GM12865 (cell line): ENCODE results near the gene DACT2.

ENCODE experiments used
- DNase-seq: peaks from one replicate; pipeline ENCODE4 v3.0.0; 2010; ENCODE audit warnings: low read depth
- H3K4me3 ChIP-seq: 2 replicates; pipeline ENCODE4 v1.5.1; 2011; ENCODE audit warnings: mild to moderate bottlenecking, low read depth, low read length, control low read depth
- TF ChIP-seq, protein P1 (sequence below): IDR thresholded peaks from 2 replicates; pipeline ENCODE4 v1.5.1; 2011; ENCODE audit warnings: low read length, control low read depth, low read depth, inconsistent platforms; ENCODE audit not compliant: insufficient read depth; ENCODE audit errors: missing control alignments

The DACT2 gene

DNA sequence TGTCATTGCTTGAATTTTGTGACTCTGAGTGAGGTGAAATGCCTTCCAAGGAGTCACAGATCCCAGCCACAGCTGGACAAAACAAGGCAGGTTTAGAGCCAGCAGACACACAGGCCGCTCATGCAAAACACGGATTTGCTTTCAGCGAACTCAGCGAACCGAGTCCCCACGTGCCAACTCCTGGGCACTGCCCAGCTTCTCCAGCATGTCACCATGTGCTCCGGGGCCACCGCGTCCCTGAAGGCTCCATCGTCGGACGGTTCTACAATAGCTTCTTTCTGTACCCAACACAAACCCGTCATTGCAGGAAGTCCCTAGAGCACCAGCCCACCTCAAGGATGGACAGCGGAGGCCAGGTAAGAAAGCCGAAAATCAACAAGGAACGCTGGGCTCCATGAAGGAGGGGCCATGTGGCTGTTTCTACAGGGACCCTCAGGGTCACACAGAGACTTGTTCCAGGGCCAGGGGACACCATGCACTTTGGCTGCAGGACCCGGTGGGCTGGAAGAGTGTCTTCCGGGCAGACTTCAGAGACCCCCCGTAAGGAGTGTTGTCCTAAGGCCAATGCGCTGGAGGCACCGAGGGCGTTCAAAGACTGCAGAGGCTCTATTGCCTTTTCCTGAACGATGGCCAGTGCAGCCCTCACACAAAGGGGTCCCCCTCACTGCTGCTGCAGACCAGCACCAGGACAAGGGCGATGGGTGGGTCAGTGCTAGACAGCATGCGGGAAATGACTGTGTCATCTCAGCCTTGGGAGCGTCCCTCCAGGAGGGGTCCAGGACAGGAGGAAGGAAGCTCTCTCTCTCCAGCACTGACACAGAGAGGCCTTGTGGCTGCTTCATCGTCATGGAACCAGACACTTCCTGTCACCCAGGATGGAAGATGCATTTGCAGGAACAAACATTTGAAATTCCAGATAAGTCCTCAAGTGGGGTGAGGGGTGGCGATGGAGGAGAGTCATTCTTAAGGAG lies 19.8 kb downstream of the DACT2 start:
- no peak overlapping the region for H3K4me3 ChIP-seq
- TF ChIP-seq, protein P1, sequence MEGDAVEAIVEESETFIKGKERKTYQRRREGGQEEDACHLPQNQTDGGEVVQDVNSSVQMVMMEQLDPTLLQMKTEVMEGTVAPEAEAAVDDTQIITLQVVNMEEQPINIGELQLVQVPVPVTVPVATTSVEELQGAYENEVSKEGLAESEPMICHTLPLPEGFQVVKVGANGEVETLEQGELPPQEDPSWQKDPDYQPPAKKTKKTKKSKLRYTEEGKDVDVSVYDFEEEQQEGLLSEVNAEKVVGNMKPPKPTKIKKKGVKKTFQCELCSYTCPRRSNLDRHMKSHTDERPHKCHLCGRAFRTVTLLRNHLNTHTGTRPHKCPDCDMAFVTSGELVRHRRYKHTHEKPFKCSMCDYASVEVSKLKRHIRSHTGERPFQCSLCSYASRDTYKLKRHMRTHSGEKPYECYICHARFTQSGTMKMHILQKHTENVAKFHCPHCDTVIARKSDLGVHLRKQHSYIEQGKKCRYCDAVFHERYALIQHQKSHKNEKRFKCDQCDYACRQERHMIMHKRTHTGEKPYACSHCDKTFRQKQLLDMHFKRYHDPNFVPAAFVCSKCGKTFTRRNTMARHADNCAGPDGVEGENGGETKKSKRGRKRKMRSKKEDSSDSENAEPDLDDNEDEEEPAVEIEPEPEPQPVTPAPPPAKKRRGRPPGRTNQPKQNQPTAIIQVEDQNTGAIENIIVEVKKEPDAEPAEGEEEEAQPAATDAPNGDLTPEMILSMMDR: no peak
- no peak for DNase-seq

DNA sequence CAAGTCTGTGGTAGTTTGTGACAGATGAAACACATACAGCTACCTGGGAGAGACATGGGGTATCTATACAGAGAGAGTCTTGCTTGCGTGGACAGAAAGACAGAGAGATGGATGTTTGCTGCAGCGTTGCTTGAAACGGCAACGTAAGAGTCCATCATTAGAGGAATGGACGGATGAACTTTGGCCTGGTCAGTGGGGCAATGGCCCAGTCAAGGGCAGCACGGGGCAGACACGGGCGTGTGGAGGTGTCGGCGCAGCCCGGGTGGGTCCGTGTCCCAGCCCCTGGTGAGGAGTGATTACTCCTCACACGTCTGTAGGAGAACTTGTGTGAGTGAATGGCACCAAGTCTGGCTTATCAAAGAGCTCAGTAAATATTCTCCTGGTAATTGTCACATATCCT lies 21.9 kb downstream of the DACT2 start:
- no peak overlapping the region for H3K4me3 ChIP-seq
- TF ChIP-seq, protein P1: no peak
- DNase-seq: no peak

DNA sequence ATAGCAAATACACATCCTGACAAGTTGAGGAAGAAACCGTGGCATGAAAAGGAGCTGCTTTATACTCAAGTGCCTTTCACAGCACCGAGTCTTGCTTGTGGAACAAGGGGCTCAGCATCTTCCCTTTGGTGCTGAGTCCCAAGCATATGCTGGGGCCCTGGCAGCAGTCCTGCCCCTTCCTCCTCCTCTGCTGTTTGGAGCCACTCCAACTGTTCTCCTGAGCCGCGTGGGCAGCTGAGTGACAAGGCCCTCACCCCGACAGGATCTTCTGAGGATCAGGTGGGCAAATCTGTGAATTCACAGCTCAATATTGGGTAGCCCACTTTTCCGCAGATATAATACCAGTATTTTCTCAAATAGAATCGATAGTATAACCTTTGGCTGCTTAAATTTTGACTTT lies 24.7 kb downstream of the DACT2 start:
- no peak for DNase-seq
- H3K4me3 ChIP-seq: no peak overlapping the region
- TF ChIP-seq, protein P1: no peak

GRCh38 chr6:168293636-168294530 lies 25.7 kb downstream of the DACT2 start:
- no peak overlapping the region for H3K4me3 ChIP-seq
- no peak for DNase-seq
- TF ChIP-seq, protein P1: no peak

DNA sequence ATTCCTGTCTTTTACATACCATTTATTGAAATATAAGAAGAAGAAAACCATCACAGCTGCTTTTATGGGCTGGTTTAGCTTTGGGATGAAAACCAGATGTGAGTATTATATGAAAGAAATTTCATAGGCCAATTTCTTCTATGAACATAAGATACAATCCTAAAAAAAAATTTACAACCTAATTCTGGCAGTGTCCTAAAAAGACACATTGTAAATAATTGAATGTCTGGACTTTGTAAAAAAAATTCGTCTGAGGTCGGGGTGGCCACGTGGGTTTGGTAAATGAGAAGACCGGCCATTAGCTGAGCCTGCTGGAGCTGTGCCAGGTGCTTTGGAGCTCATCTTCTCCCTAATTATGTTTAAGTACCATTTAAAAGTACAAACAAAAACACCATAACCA lies 26.8 kb downstream of the DACT2 start:
- TF ChIP-seq, protein P1: no peak
- DNase-seq: no peak

GRCh38 chr6:168291450-168291849 lies 28.1 kb downstream of the DACT2 start:
- no peak for DNase-seq
- TF ChIP-seq, protein P1: no peak
- no peak overlapping the region for H3K4me3 ChIP-seq

More for the DNA sequence above, 26.8 kb downstream of the DACT2 start:
- no peak overlapping the region for H3K4me3 ChIP-seq
